Activated CD4-positive, alpha-beta T cell treated with anti-CD3 and anti-CD28 coated beads, Interleukin-2, amount 50 U/mL, for 48 hours (primary cell): ENCODE data around the gene FZD2.
"Not testable (repeated sequence)": the region's sequence is repeated elsewhere in the genome, so short reads cannot be mapped to it uniquely, and the experiment has no call there.

Experiments used
- DNase-seq, 2 experiments: peaks; one replicate each; pipeline ENCODE4 v3.0.0-alpha.2; 2020

Gene FZD2

DNA sequence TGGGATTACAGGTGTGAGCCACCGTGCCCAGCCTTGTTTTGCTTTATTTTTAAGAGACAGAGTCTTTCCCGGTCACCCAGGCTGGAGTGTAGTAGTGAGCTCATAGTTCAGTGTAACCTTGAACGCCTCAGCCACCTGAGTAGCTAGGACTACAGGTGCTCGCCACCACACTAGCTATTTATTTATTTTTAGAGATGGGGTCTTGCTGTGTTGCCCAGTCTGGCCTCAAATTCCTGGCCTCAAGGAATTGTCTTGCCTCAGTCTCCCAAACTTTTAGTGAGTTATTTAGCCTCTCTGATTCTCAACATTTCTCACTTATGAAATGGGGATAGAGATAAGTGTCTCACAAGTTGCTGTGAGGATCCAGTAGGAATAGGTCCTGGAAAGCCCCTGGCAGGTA is 21.7 kb downstream of the FZD2 start:
- DNase-seq = no peak

GRCh38 chr17:44581868-44582267 is 24.6 kb downstream of the FZD2 start:
- peak in 1 of 2 experiments; percentile 8 for DNase-seq

DNA sequence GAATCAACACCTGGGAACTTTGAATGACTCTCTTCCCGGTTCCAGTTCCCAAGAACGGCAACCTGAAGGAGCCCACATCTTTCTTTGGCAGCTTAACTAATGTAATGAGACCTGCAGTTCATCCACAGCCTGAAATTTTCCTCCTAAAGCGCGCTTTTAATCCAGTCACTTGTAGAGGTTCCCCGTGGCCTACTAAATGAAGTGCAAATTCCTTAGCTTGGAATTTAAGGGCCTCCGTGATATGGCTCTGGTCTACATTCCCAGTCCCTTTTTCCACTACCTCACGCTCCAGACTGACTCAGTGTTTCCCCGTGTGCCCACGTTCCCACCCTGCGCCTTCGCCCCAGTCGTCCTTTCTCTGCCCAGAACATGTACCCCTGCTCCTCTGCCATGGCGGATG is 27.2 kb downstream of the FZD2 start:
- DNase-seq = no peak

GRCh38 chr17:44585315-44585714 is 28.0 kb downstream of the FZD2 start:
- DNase-seq = no peak

GRCh38 chr17:44587339-44587738 is 30.1 kb downstream of the FZD2 start:
- DNase-seq = no peak

GRCh38 chr17:44589316-44590071 is 32.2 kb downstream of the FZD2 start:
- DNase-seq = no peak

DNA sequence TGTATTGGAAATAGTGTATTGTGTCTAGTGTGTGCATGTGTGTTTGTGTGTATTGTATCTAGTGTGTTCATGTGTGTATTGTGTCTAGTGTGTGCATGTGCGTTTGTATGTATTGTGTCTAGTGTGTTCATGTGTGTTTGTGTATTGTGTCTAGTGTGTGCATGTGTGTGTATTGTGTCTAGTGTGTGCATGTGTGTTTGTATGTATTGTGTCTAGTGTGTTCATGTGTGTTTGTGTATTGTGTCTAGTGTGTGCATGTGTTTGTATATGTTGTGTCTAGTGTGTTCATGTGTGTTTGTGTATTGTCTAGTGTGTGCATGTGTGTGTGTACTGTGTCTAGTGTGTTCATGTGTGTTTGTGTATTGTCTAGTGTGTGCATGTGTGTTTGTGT is 32.8 kb downstream of the FZD2 start:
- DNase-seq = not testable (repeated sequence)

DNA sequence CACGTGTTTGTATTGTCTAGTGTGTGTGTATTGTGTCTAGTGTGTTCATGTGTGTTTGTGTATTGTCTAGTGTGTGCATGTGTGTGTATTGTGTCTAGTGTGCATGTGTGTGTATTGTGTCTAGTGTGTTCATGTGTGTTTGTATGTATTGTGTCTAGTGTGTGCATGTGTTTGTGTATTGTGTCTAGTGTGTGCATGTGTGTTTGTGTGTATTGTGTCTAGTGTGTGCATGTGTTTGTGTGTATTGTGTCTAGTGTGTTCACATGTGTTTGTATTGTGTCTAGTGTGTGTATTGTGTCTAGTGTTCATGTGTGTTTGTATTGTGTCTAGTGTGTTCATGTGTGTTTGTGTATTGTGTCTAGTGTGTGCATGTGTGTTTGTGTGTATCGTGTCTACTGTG is 33.5 kb downstream of the FZD2 start:
- not testable (repeated sequence) for DNase-seq

DNA sequence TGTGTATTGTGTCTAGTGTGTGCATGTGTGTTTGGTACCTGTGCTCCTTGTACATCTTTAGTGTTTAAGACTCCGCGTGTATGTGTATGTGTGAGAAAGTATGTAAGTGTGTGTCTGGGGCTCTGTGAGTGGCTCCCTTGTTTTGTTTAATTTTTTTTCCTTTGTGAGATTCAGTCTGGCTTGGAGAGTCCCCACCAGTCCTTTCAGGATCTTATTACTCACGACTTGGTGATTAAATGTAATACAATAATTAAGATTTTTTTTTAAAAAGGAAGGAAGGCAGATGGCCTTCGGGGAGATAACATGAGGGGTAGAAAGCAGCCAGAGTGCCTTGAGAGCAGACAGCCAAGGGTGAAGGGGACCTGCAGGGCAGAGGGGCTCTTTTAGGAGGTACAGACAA is 33.9 kb downstream of the FZD2 start:
- DNase-seq = no peak

DNA sequence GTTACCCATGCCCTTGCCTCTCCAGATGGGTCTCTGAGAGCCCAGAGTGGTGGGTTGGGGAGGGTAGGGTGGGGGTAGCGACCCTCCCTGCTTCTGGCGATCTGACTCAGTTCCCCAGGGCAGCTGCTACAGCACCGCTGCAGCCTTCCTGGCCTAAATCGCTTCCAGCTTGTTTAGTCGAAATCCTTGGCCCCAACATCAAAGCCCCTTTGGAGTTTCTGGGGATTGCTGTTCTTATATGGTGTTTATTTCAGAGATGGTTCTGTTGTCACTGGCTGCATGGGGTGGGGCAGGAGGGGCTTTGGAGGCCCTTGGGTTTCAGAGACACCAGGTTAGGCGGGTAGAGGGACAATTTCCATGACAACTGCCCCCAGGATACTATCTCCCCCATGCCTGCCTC is 35.9 kb downstream of the FZD2 start:
- no peak for DNase-seq

GRCh38 chr17:44595216-44595775 is 38.0 kb downstream of the FZD2 start:
- no peak for DNase-seq

- DNase-seq = no peak
These were observed 41.0 kb downstream of the FZD2 start for GRCh38 chr17:44598329-44598728.

DNA sequence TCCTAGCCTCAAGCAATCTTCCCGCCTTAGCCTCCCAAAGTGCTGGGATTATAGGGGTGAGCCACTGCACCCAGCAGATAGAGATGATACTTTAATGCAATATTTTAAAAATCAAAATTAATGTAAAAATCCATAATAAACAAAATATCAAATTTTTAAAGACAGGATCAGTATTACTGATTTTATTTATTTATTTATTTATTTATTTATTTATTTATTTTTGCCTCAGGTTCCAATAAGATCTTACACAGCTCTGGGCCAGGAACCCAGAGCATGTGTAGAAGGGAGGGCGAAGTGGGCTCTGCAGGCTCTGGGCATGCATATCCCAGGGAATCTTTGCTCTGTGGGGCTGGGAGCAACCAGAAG is 41.6 kb downstream of the FZD2 start:
- DNase-seq = no peak

- DNase-seq = no peak
These were observed 42.3 kb downstream of the FZD2 start for GRCh38 chr17:44599298-44600175.

DNA sequence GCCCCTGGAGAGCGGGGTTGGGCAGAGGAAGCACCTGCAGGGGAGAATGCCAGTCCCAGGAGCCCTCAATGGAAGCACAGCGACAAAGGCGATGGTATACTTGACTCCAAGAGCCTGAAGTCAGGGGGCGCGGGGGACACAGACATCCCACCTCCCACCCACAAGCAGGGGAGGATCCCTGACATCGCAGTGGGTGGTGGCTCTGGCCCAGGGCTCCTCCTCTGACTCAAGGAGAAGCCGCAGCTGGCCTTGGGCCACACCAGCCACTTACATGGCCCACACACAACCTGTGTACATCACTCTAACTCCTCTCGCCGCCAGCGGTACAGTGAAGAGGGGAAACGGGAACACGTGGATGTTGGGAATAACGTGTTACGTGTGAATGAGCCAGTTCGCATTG is 44.3 kb downstream of the FZD2 start:
- no peak for DNase-seq

GRCh38 chr17:44601973-44602372 is 44.7 kb downstream of the FZD2 start:
- no peak for DNase-seq

DNA sequence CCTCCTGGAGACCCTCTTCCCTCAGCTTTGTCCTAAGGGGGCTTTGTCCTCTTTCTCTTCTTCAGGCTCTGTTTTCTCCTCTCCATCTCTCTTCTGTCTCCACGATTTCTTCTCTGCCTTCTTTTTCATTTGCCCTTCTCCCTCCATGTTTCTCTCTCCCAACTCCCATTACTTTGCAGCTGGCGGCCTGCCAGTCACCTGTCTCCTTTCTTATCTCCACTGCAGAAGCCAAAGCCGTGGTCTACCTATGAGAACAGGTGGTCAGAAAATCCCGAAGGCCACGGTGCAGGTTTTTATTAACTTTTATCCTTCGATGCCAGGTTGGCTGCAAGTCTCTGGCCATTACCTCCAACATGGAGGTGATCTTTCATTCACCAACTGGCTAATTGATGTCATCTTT is 45.1 kb downstream of the FZD2 start:
- no peak for DNase-seq

DNA sequence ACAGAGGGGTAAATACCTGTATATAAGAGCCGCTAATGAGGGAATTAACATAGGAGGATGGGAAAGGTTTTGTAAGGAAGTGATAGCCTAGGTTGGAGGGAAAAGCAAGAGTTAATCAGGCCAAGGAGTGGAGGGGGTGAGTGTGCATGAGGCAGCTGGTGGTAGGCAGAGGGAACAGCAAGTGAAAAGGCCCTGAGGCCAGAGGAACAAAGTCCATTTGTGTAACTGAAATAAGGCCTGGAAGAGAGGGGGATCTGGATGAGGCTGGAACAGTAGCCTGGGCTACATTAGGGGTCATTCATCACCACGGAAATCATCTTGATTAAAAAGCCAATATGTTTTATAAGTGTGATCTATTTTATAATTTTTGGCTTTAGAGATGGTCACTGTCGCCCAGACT is 45.7 kb downstream of the FZD2 start:
- no peak for DNase-seq

DNA sequence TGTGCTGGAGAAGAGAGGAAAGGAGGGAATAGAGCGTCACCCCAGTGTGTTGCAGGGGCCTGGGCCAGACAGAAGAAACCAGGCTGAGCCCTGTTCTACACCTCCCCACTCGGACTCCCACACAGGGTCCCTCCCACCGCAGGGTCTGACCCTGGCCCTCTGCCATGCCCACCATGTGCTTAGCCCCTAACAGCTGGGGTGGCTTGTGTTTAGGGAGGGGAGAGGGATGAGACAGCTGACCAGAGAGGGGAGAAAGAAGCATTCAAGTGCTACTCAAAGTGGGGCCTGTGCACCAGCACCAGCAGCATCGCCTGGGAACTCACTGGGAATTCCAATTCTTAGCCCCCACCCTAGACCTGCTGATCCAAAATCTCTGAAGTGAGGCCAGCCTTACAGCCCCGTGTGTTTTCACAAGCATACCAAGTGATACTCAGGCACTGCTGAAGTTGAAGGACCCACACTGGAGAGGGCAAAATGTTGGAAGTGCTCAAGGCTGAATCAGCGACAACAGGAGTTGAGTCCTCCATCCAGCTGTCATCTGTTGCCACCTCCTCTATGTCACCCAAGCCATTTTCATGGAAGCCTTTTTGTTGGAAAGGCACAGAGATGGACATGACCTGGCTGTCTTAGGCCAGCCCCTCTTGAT is 47.0 kb downstream of the FZD2 start:
- DNase-seq = no peak

- no peak for DNase-seq
These were observed 47.6 kb downstream of the FZD2 start for GRCh38 chr17:44604768-44605485.

DNA sequence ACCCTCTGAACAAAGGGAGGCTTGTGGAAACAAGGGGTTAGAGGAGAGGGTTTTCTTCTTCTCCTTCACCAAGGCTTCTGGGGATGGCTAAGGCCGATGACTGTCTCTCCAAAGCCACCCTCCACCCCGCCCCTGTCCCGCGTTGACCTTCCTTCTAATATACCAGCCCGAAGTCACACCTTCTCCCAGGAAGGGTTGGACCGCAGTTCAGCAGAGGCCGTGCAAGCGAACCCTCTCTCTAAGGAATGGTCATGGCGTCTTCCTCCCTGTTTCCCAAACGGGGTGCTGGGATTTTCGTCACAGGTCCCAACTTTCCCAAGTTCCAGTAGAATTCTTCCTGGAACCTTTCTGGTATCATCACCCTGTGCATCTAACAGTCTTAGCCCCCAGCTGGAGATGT is 49.4 kb downstream of the FZD2 start:
- DNase-seq = no peak

DNA sequence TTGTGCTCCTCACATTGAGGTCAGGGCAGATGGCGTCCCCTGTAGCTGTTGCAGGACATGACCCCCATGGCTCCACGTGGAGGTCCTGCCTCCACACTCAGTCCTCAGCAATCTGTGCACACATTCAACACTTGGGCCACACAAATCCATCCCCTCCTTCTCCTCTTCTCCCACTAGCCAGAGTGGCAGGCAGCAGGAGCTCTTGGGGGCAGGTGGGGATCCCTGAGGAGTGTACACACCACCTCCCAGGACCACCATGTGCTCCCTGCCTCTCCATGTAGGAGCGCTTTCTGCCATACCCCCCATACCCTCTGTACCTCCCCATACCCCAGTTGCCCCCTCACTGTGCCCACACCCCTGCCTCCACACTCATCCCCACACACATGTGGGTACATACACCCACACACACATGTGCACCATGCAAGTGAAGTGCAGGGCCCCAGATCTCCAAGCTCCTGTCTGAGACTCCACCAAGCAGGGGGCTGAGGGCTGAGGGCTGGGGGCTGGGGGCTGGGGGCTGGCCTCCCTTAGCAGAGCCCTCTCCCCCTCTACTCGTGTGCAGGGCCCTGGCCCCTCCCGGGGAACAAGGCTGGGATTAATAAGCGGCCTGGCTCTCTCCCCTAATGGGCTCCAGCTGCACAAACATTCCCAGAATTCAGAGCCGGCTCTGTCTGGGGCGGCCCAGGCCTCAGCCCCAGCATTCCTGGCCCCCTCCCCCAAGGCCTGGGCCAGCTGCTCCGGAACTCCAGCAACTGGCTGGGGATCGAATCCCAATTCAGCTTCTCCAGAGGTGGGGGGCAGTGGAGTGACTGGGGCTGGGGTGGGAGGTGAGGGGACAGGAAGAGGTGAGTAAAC is 50.8 kb downstream of the FZD2 start:
- no peak for DNase-seq
